IMR-90 (cell line): ENCODE data around the gene VEGFC. TPM values are rescaled to one million over a fixed set of nuclear protein-coding genes. Genes with fewer than 3 reads are reported as not detected.

ENCODE experiments used
- ATAC-seq: fragments of 200-7000 bp; cut with Tn5 transposase; 2 replicates; pipeline ENCODE4 v1.9.1; 2020; ENCODE audit warnings: low read depth, mild to moderate bottlenecking, moderate library complexity
- BruUV-seq: library from RNA; stranded (reverse); fragments of 400-500 nt; replicated peaks from 2 replicates; lab custom pipeline; 2021; lab: Mats Ljungman, UMichigan
- CTCF ChIA-PET: fragments of 300-600 bp; formaldehyde crosslinking; extraction: SDS; loops from one replicate; lab custom pipeline; 2021; ENCODE audit warnings: antibody characterized with exemption; lab: Yijun Ruan, JAX
- POLR2A ChIA-PET: fragments of 300-600 bp; sonication (Branson Sonifier 250); formaldehyde crosslinking; loops from one replicate; lab custom pipeline; 2022; ENCODE audit warnings: antibody characterized with exemption; ENCODE audit not compliant: unreplicated experiment; lab: Charles Lee
- DNase-seq: peaks from one replicate; pipeline ENCODE4 v3.0.0; 2013
- H2AFZ ChIP-seq: replicated peaks from 2 replicates; pipeline ENCODE3; 2013; ENCODE audit warnings: low read length, mild to moderate bottlenecking; ENCODE audit not compliant: poor library complexity
- H2AK5ac ChIP-seq: 2 replicates; pipeline ENCODE4 v1.6.1; 2013; ENCODE audit warnings: low read depth, low read length, inconsistent platforms
- H2AK9ac ChIP-seq: replicated peaks from 2 replicates; pipeline ENCODE3; 2013; ENCODE audit warnings: mild to moderate bottlenecking, low read depth, low read length, moderate library complexity; ENCODE audit not compliant: poor library complexity
- H2BK120ac ChIP-seq: 2 replicates; pipeline ENCODE4 v1.6.1; 2013; ENCODE audit warnings: low read depth, low read length, inconsistent platforms
- H2BK15ac ChIP-seq: 3 replicates; pipeline ENCODE4 v1.6.1; 2013; ENCODE audit warnings: low read depth, low read length, inconsistent platforms
- H2BK20ac ChIP-seq: 2 replicates; pipeline ENCODE4 v1.6.1; 2013; ENCODE audit warnings: low read depth, mild to moderate bottlenecking, inconsistent platforms, low read length, moderate library complexity
- H2BK5ac ChIP-seq: 2 replicates; pipeline ENCODE4 v1.6.1; 2013; ENCODE audit warnings: mild to moderate bottlenecking, low read depth, low read length, inconsistent platforms; ENCODE audit not compliant: poor library complexity, severe bottlenecking
- H3K14ac ChIP-seq: replicated peaks from 2 replicates; pipeline ENCODE4 v1.6.1; 2013; ENCODE audit warnings: low read depth, low read length, inconsistent platforms
- H3K18ac ChIP-seq: 2 replicates; pipeline ENCODE4 v1.6.1; 2013; ENCODE audit warnings: low read depth, low read length, control low read depth
- H3K23ac ChIP-seq: 2 replicates; pipeline ENCODE4 v1.6.1; 2013; ENCODE audit warnings: low read depth, low read length, inconsistent platforms
- H3K27ac ChIP-seq: 2 replicates; pipeline ENCODE4 v1.5.1; 2013; ENCODE audit warnings: mild to moderate bottlenecking, control low read depth, low read length; ENCODE audit not compliant: insufficient read depth
- H3K27me3 ChIP-seq: 2 replicates; pipeline ENCODE4 v1.6.1; 2013; ENCODE audit warnings: low read length; ENCODE audit not compliant: control insufficient read depth, insufficient read depth
- H3K36me3 ChIP-seq: 2 replicates; pipeline ENCODE4 v1.6.1; 2013; ENCODE audit warnings: low read length, mixed read lengths; ENCODE audit not compliant: control insufficient read depth, insufficient read depth
- H3K4ac ChIP-seq: 2 replicates; pipeline ENCODE4 v1.6.1; 2013; ENCODE audit warnings: low read depth, low read length, inconsistent platforms
- H3K4me1 ChIP-seq: 2 replicates; pipeline ENCODE4 v1.6.1; 2013; ENCODE audit warnings: low read length, mixed read lengths; ENCODE audit not compliant: control insufficient read depth, insufficient read depth
- H3K4me2 ChIP-seq: 2 replicates; pipeline ENCODE4 v1.6.1; 2013; ENCODE audit warnings: low read depth, mild to moderate bottlenecking, control low read depth, low read length, moderate library complexity
- H3K4me3 ChIP-seq: 2 replicates; pipeline ENCODE4 v1.5.1; 2013; ENCODE audit warnings: low read depth, mild to moderate bottlenecking, control low read depth, low read length, moderate library complexity; ENCODE audit not compliant: insufficient read depth
- H3K56ac ChIP-seq: 2 replicates; pipeline ENCODE4 v1.6.1; 2013; ENCODE audit warnings: low read length, inconsistent platforms; ENCODE audit not compliant: insufficient read depth; ENCODE audit errors: extremely low read depth
- H3K79me1 ChIP-seq, 2 experiments: 2 replicates each; pipeline ENCODE4 v1.6.1; 2013; ENCODE audit warnings: low read length in 2 of 2, inconsistent platforms in 1 of 2, low read depth in 1 of 2
- H3K9ac ChIP-seq: 2 replicates; pipeline ENCODE4 v1.6.1; 2013; ENCODE audit warnings: low read depth, low read length, control low read depth
- H3K9me1 ChIP-seq: 2 replicates; pipeline ENCODE4 v1.6.1; 2013; ENCODE audit warnings: low read length, inconsistent platforms; ENCODE audit not compliant: insufficient read depth
- H3K9me3 ChIP-seq: 2 replicates; pipeline ENCODE4 v1.6.1; 2013; ENCODE audit warnings: low read length; ENCODE audit not compliant: control insufficient read depth, insufficient read depth
- H4K20me1 ChIP-seq: 2 replicates; pipeline ENCODE4 v1.6.1; 2013; ENCODE audit warnings: low read length, inconsistent platforms; ENCODE audit not compliant: insufficient read depth
- H4K5ac ChIP-seq: 2 replicates; pipeline ENCODE4 v1.6.1; 2013; ENCODE audit warnings: mild to moderate bottlenecking, low read depth, low read length, control low read depth
- H4K8ac ChIP-seq, 2 experiments: 2 replicates each; pipeline ENCODE4 v1.6.1; 2013; ENCODE audit warnings: low read depth in 2 of 2, low read length in 2 of 2, control low read depth in 1 of 2, inconsistent platforms in 1 of 2
- H4K91ac ChIP-seq: 2 replicates; pipeline ENCODE4 v1.6.1; 2013; ENCODE audit warnings: low read depth, low read length, inconsistent platforms; ENCODE audit not compliant: insufficient read depth
- BHLHE40 ChIP-seq: fragments of 150-350 bp; IDR thresholded peaks from 2 replicates; pipeline ENCODE4 v1.6.1; 2016; ENCODE audit warnings: mild to moderate bottlenecking, low read depth, low read length
- CEBPB ChIP-seq: IDR thresholded peaks from 2 replicates; pipeline ENCODE4 v1.6.1; 2012; ENCODE audit warnings: low read depth, low read length, improper control_type of control experiment
- CHD1 ChIP-seq: IDR thresholded peaks from 2 replicates; pipeline ENCODE4 v1.6.1; 2012; ENCODE audit warnings: low read depth, low read length, improper control_type of control experiment
- CTCF ChIP-seq: conservative IDR thresholded peaks from 2 replicates; pipeline ENCODE4 v1.5.1; 2012; ENCODE audit warnings: mild to moderate bottlenecking, low read depth, low read length, improper control_type of control experiment
- ELK1 ChIP-seq: fragments of 150-350 bp; IDR thresholded peaks from 2 replicates; pipeline ENCODE4 v1.6.1; 2016; ENCODE audit warnings: low read depth, mild to moderate bottlenecking, low read length, moderate library complexity, borderline replicate concordance
- FOS ChIP-seq: fragments of 150-350 bp; IDR thresholded peaks from 2 replicates; pipeline ENCODE4 v1.6.1; 2016; ENCODE audit warnings: low read depth, low read length
- MAFK ChIP-seq: IDR thresholded peaks from 2 replicates; pipeline ENCODE4 v1.6.1; 2012; ENCODE audit warnings: low read depth, low read length, improper control_type of control experiment
- MAZ ChIP-seq: IDR thresholded peaks from 2 replicates; pipeline ENCODE4 v1.6.1; 2012; ENCODE audit warnings: low read depth, mild to moderate bottlenecking, low read length, improper control_type of control experiment, moderate library complexity, borderline replicate concordance
- MXI1 ChIP-seq: IDR thresholded peaks from 2 replicates; pipeline ENCODE4 v1.6.1; 2012; ENCODE audit warnings: low read depth, mild to moderate bottlenecking, low read length, moderate library complexity, borderline replicate concordance
- NFE2L2 ChIP-seq: fragments of 150-350 bp; IDR thresholded peaks from 2 replicates; pipeline ENCODE4 v1.6.1; 2016; ENCODE audit warnings: low read depth, mild to moderate bottlenecking, low read length
- POLR2A ChIP-seq: IDR thresholded peaks from 2 replicates; pipeline ENCODE4 v1.6.1; 2012; ENCODE audit warnings: mild to moderate bottlenecking, low read depth, low read length
- RAD21 ChIP-seq: IDR thresholded peaks from 2 replicates; pipeline ENCODE4 v1.6.1; 2012; ENCODE audit warnings: low read length, improper control_type of control experiment
- RCOR1 ChIP-seq: IDR thresholded peaks from 2 replicates; pipeline ENCODE4 v1.6.1; 2012; ENCODE audit warnings: mild to moderate bottlenecking, low read length, improper control_type of control experiment; ENCODE audit not compliant: insufficient replicate concordance
- RFX5 ChIP-seq: IDR thresholded peaks from 2 replicates; pipeline ENCODE4 v1.8.0; 2012; ENCODE audit warnings: low read depth, mild to moderate bottlenecking, low read length, moderate library complexity
- SMC3 ChIP-seq: fragments of 150-350 bp; IDR thresholded peaks from 2 replicates; pipeline ENCODE4 v1.6.1; 2016; ENCODE audit warnings: low read depth, mild to moderate bottlenecking, antibody characterized with exemption, low read length, moderate library complexity
- USF2 ChIP-seq: fragments of 150-350 bp; IDR thresholded peaks from 2 replicates; pipeline ENCODE4 v1.6.1; 2017; ENCODE audit warnings: mild to moderate bottlenecking, antibody characterized with exemption, low read length, low read depth
- WGBS, 2 experiments: methylation state at CpG; one replicate each; pipeline versions ENCODE4 v1.1.5 to v1.1.7; 2013; ENCODE audit warnings: missing lambda C conversion rate in 2 of 2; ENCODE audit not compliant: insufficient read length in 1 of 2; ENCODE audit errors: extremely low coverage in 2 of 2; 5-methylcytosine and 5-hydroxymethylcytosine counted together
- dilution Hi-C: fragments of 300-500 bp; cut with HindIII; formaldehyde crosslinking; loops from one replicate; pipeline ENCODE4 v1.14.3; 2018; ENCODE audit warnings: low sequenced_read_pairs; ENCODE audit not compliant: unreplicated experiment
- in situ Hi-C: fragments of 300-500 bp; cut with MboI; formaldehyde crosslinking; loops from 3 replicates; pipeline ENCODE4 v1.14.3; 2019; ENCODE audit warnings: low sequenced_read_pairs, inconsistent platforms, mixed read lengths
- intact Hi-C: fragments of 100-400 bp; cut with micrococcal nuclease; formaldehyde crosslinking; loops from 2 replicates; pipeline ENCODE4 v1.10.0; 2022
- polyA plus RNA-seq, 3 experiments: library from polyadenylated mRNA; depleted of rRNA; stranded (reverse); fragments of >200 nt; gene quantifications; 2 replicates each; pipeline ENCODE4 v1.2.3, GENCODE V29; 2012; ENCODE audit warnings: low replicate concordance in 1 of 3
- total RNA-seq: library from RNA; depleted of rRNA; stranded (reverse); fragments of >200 nt; gene quantifications from 2 replicates; pipeline ENCODE4 v1.2.3, GENCODE V29; 2012

The VEGFC gene
- total and polyA plus RNA-seq, 2 of the 4 experiments (the other 2 are of a cell fraction) = 22.9 to 49.7 TPM

GRCh38 chr4:176795441-176795840 is 2.7 kb upstream of the VEGFC start:
- Histone ChIP-seq H4K8ac (peak overlapping the region in 1 of 2 experiments; percentile 75; a peak in 3 of 4 replicates), H4K20me1 (no peaks in the 10 kb centered on the region), H3K4me2 (no peak overlapping the region), H4K5ac (peak overlapping the region; percentile 51; the same call in 1 of the 2 replicates), H3K9me1 (no peaks in the 10 kb centered on the region), H2BK120ac (peak overlapping the region; percentile 83), H3K4me1 (peaks cover 11% of the 10 kb centered on the region), H2BK15ac (peak overlapping the region; percentile 68; the same call in 2 of the 3 replicates), H3K4ac (peak overlapping the region; percentile 60), H3K56ac (no peak overlapping the region), H2BK20ac (peak overlapping the region; percentile 91), H3K27ac (0 out of 2 replicates have a peak overlapping the region, but pooled peaks have one; percentile 7), H2AK5ac (peak overlapping the region; percentile 38), H3K9me3 (no peaks in the 10 kb centered on the region), H3K18ac (peak overlapping the region; percentile 67; the same call in 1 of the 2 replicates), H3K4me3 (no peak overlapping the region), H3K9ac (no peak overlapping the region), H2AFZ (no peak overlapping the region), H3K14ac (peak overlapping the region; percentile 77), H3K23ac (peak overlapping the region; percentile 59; the same call in 1 of the 2 replicates), H2AK9ac (no peak overlapping the region), H4K91ac (peak overlapping the region; percentile 58), H2BK5ac (peak overlapping the region; percentile 93), H3K79me1 (peaks cover 0 to 17% of the 10 kb centered on the region in 2 experiments; a peak in 3 of 4 replicates), H3K36me3 (no peaks in the 10 kb centered on the region), H3K27me3 (no peaks in the 10 kb centered on the region)
- ChIA-PET CTCF (interaction anchor here (1.3 kb wide), 1 partner anchor 252 kb away, joined by 4 read pairs; no protein-coding TSS in a partner anchor), POLR2A (no interaction called here)
- dilution Hi-C loops = no loop called here
- intact Hi-C loops = loop anchor here (10.0 kb wide), 2 partner anchors 389 to 539 kb away; no protein-coding TSS in a partner anchor
- in situ Hi-C loops = loop anchor here (10.0 to 25.0 kb wide), 4 partner anchors 219 to 542 kb away; no protein-coding TSS in a partner anchor
- DNase-seq (no peak), ATAC-seq (no peak)
- no TSS peak for BruUV-seq
- TF ChIP-seq RFX5 (no peak), NFE2L2 (no peak), RCOR1 (no peak), CHD1 (no peak), USF2 (no peak), CTCF (no peak), BHLHE40 (no peak), FOS (no peak), ELK1 (no peak), CEBPB (no peak), MXI1 (no peak), POLR2A (no peak), MAZ (no peak), SMC3 (no peak), RAD21 (no peak), MAFK (no peak)
- WGBS, 2 experiments = no CpG with 5 or more reads among the region's 1 CpG
